Activated CD4-positive, CD25-positive, alpha-beta regulatory T cell treated with anti-CD3 and anti-CD28 coated beads, Interleukin-2, amount 50 U/mL, for 16 hours (primary cell): ENCODE data around the gene SF3B6.
"Not testable (repeated sequence)": the region's sequence is repeated elsewhere in the genome, so short reads cannot be mapped to it uniquely, and the experiment has no call there.

Experiments
- DNase-seq: peaks from one replicate; pipeline ENCODE4 v3.0.0-alpha.2; 2020; ENCODE audit warnings: low read depth, low spot score

Gene SF3B6

GRCh38 chr2:24075915-24076848 lies at the start of gene SF3B6:
Gene SF3B6, minus strand, starts transcription at chr2:24076326. Its CDS starts 97 bp downstream, at chr2:24076229.
- DNase-seq = peak; percentile 99

DNA sequence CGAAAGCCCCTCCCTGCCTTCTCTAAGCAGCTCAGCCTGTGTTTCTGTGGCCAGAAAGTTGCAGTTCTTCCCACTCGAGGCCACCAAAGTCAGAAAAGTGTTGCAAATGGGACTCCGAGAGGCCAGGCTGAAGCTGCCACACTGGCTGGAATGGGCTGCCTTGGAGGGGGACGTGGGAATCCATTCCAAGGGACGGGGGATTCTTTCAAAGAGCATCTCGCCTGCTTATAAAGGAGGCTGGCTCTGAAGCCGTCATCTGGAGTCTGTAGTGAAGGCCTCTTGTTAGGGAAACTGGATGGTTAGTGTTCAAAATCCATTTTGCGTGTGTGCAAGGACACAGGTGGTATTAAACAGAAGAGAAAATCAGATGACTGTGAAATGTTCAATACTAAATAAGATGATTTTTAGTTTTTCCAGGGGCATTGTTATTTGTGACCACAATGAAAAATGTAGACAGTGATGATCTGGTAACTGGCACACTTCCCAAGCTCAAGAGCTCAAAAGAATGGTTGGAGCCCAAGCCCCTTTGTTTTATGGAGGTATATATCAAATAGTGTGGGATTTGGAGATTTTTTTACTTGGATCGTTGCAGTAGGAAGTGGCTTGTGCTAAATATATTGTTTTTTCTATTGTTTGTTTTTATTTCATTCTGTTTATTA lies 47.9 kb upstream of the SF3B6 start:
- DNase-seq = no peak

GRCh38 chr2:24123195-24123921 lies 47.2 kb upstream of the SF3B6 start, which contains the start of the genes FAM228B and PFN4:
Gene FAM228B, plus strand, starts transcription at chr2:24123469. Its CDS starts 893 bp downstream, at chr2:24124362.
Gene PFN4, minus strand, starts transcription at chr2:24123334. Its CDS starts 799 bp downstream, at chr2:24122535.
- DNase-seq = no peak

GRCh38 chr2:24122366-24123194 lies 46.5 kb upstream of the SF3B6 start:
- no peak for DNase-seq

GRCh38 chr2:24121469-24121868 lies 45.3 kb upstream of the SF3B6 start:
- no peak for DNase-seq

DNA sequence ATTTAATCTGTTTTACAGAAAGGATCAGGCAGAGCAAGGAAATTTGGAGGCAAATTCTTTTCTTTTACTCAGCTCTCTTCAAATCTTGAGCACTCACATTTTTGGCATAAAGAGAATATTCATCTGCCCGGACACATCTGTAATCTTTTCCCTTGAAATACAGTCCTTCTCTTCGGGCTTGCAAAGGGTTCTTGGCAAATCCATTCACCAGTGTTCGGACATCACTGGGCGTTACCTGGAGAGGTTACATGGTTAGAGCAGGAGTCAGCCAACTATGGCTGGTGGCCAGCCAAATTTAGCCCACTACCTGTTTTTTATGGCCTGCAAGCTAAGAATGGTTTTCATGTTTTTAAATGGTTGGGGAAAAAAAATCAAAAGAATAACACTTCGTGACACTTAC lies 44.9 kb upstream of the SF3B6 start:
- no peak for DNase-seq

DNA sequence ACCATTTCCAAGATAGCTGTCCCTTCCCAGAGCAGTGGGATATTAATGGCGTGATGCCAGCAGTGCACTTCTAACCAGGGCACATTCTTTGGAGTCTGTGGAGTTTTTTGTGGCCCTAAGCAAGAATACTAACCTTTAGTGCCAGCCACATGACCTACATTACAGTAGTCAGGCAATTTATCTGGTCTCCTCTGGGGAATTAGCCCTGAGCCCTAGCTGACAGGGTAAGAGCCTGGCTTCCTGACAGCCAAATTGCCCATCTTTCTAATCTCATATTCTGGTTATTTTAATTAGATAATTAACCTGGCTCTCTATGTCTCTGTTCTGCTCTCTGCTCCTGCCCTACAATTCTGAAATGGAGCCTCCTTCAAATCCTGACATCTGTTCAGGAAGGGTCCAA lies 41.8 kb upstream of the SF3B6 start:
- no peak for DNase-seq

- no peak for DNase-seq
These were observed 38.9 kb upstream of the SF3B6 start for GRCh38 chr2:24115057-24115456.

- DNase-seq = no peak
These were observed 35.3 kb upstream of the SF3B6 start for GRCh38 chr2:24111407-24111901.

GRCh38 chr2:24110660-24111303 lies 34.7 kb upstream of the SF3B6 start:
- no peak for DNase-seq

DNA sequence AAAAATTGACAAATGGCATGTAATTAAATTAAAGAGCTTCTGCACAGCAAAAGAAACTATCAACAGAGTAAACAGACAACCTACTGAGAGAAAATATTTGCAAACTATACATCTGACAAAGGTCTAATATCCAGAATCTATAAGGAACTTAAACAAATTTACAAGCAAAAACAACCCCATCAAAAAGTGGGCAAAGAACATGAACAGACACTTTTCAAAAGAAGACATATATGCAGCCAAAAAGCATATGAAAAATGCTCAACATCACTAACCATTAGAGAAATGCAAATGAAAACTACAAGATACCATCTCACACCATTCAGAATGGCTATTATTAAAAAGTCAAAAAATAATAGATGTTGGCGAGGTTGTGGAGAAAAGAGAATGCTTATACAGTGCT lies 33.3 kb upstream of the SF3B6 start:
- DNase-seq = not testable (repeated sequence)

DNA sequence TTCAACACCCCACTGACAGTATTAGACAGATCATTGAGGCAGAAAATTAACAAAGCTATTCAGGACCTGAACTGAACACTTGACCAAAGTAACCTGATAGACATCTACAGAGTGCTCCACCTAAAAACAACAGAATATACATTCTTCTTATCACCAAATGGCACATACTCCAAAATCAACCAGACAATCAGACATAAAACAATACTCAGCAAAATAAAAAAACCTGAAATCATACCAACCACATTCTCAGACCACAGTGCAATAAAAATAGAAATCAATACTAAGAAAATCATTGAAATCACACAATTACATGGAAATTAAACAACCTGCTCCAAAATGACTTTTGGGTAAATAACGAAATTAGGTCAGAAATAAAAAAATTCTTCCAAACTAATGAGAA lies 31.2 kb upstream of the SF3B6 start:
- DNase-seq = no peak

DNA sequence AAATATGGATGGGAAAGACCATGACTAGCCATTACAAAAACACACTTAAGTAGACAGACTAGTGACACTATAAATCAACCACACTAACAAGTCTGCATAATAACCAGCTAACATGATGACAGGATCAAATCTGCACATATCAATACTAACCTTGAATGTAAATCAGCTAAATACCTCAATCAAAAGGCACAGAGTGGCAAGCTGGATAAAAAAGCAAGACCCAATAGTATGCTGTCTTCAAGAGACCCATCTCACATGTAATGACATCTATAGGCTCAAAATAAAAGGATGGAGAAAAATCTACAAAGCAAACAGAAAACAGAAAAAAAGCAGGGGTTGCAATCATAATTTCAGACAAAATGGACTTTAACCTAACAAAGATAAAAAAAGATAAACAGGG lies 30.7 kb upstream of the SF3B6 start:
- DNase-seq = no peak

DNA sequence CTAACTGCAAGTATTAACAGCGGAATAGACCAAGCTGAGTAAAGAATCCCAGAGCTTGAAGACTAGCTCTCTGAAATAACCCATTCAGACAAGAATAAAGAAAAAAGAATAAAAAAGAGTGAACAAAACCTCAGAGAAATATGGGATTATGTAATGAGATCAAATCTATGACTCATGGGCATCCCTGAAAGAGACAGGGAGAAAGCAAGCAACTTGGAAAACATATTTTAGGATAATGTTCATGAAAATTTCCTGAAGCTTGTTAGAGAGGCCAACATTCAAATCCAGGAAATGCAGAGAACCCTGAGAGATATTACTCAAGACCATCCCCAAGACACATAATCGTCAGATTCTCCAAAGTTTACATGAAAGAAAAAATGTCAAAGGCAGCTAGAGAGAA lies 29.7 kb upstream of the SF3B6 start:
- DNase-seq = no peak

- no peak for DNase-seq
These were observed 28.8 kb upstream of the SF3B6 start for GRCh38 chr2:24104906-24105305.

GRCh38 chr2:24104110-24104650 lies 28.1 kb upstream of the SF3B6 start:
- no peak for DNase-seq

GRCh38 chr2:24102677-24103076 lies 26.6 kb upstream of the SF3B6 start:
- no peak for DNase-seq

DNA sequence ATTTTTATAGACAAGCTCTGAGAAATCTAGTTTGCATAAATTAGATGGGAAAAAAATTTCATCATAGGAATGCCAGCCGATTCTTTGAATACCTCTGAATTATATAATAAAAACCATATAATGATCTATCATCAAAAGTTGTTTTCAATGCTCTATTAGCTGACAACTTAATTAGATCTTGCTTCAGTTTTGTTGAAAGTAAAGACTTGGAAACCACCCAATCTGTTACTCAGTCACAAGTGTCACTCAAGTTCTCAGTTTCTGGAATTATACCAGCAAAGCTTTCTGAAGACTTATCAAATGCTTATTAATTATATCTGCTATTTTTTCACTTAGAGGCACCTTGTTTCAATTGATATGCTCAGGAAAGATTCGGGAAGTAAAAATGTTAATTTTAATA lies 25.9 kb upstream of the SF3B6 start:
- no peak for DNase-seq

- DNase-seq = not testable (repeated sequence)
These were observed 24.6 kb upstream of the SF3B6 start for GRCh38 chr2:24100732-24101131.

- not testable (repeated sequence) for DNase-seq
These were observed 19.1 kb upstream of the SF3B6 start for GRCh38 chr2:24095171-24095677.
